H1 (cell line): ENCODE data around the gene GPT2. TPM values are rescaled to one million over a fixed set of nuclear protein-coding genes. Genes with fewer than 3 reads are reported as not detected.

ENCODE experiments used
- CTCF ChIA-PET: fragments of 300-600 bp; sonication (Branson Sonifier 250); formaldehyde crosslinking; loops from one replicate; lab custom pipeline; 2021; ENCODE audit not compliant: partially characterized antibody; lab: Charles Lee
- POLR2A ChIA-PET: fragments of 300-600 bp; sonication (Branson Sonifier 250); formaldehyde crosslinking; loops from one replicate; lab custom pipeline; 2021; ENCODE audit warnings: inconsistent platforms; ENCODE audit not compliant: partially characterized antibody; lab: Charles Lee
- DNase-seq, 2 experiments: peaks; one replicate each; pipeline versions ENCODE4 v3.0.0 to v3.0.0-alpha.2; 2010 to 2022; ENCODE audit warnings: low spot score in 2 of 2, low read depth in 1 of 2, mixed read lengths in 1 of 2
- FAIRE-seq: peaks from 2 replicates; lab custom pipeline; 2011; peaks lifted over from hg19 to GRCh38; lab: Jason Lieb, UNC
- H2AFZ ChIP-seq: 2 replicates; pipeline ENCODE4 v1.8.1; 2012; ENCODE audit warnings: low read length, inconsistent platforms
- H2AK5ac ChIP-seq: 2 replicates; pipeline ENCODE4 v1.6.1; 2013; ENCODE audit warnings: low read depth, low read length
- H2BK120ac ChIP-seq: replicated peaks from 2 replicates; pipeline ENCODE3; 2013; ENCODE audit warnings: low read depth, low read length, inconsistent platforms
- H2BK12ac ChIP-seq: 2 replicates; pipeline ENCODE4 v1.6.1; 2013; ENCODE audit warnings: low read depth, low read length
- H2BK15ac ChIP-seq: 2 replicates; pipeline ENCODE4 v1.6.1; 2013; ENCODE audit warnings: low read length
- H2BK20ac ChIP-seq: 2 replicates; pipeline ENCODE4 v1.6.1; 2013; ENCODE audit warnings: low read length
- H2BK5ac ChIP-seq: 2 replicates; pipeline ENCODE4 v1.6.1; 2013; ENCODE audit warnings: low read depth, low read length
- H3K14ac ChIP-seq: 2 replicates; pipeline ENCODE4 v1.6.1; 2013; ENCODE audit warnings: inconsistent platforms; ENCODE audit not compliant: insufficient read length
- H3K18ac ChIP-seq: 2 replicates; pipeline ENCODE4 v1.6.1; 2013; ENCODE audit warnings: low read length; ENCODE audit errors: extremely low read depth
- H3K23ac ChIP-seq: 2 replicates; pipeline ENCODE4 v1.6.1; 2013; ENCODE audit warnings: inconsistent platforms; ENCODE audit not compliant: insufficient read length
- H3K23me2 ChIP-seq: 2 replicates; pipeline ENCODE4 v1.6.1; 2013; ENCODE audit warnings: low read depth, low read length
- H3K27ac ChIP-seq: 2 replicates; pipeline ENCODE4 v1.6.1; 2011; ENCODE audit warnings: low read depth, low read length, inconsistent platforms
- H3K27me3 ChIP-seq, 4 experiments: replicated peaks in 1 of 4; 1 replicate in 1 of 4; 2 replicates in 3 of 4; pipeline versions ENCODE4 v1.6.1 to v1.8.1; 2011 to 2013; ENCODE audit warnings: low read length in 3 of 4, mild to moderate bottlenecking in 3 of 4, inconsistent platforms in 2 of 4, mixed read lengths in 2 of 4, moderate library complexity in 1 of 4; ENCODE audit not compliant: control insufficient read depth in 3 of 4, insufficient read depth in 3 of 4; ENCODE audit errors: extremely low read depth in 1 of 4
- H3K36me3 ChIP-seq, 4 experiments: 2 replicates each; pipeline versions ENCODE4 v1.6.1 to v1.8.1; 2011 to 2013; ENCODE audit warnings: mild to moderate bottlenecking in 4 of 4, low read length in 3 of 4, moderate library complexity in 2 of 4, control low read depth in 1 of 4, inconsistent platforms in 1 of 4; ENCODE audit not compliant: insufficient read depth in 4 of 4, control insufficient read depth in 2 of 4
- H3K4ac ChIP-seq: replicated peaks from 2 replicates; pipeline ENCODE3; 2013; ENCODE audit warnings: low read length, low read depth, mixed read lengths, inconsistent platforms; ENCODE audit not compliant: insufficient read length
- H3K4me1 ChIP-seq, 4 experiments: replicated peaks in 1 of 4; 1 replicate in 1 of 4; 2 replicates in 3 of 4; pipeline versions ENCODE4 v1.6.1 to v1.8.1; 2011 to 2013; ENCODE audit warnings: low read length in 3 of 4, inconsistent platforms in 2 of 4, mixed read lengths in 1 of 4; ENCODE audit not compliant: insufficient read depth in 4 of 4, control insufficient read depth in 3 of 4
- H3K4me2 ChIP-seq, 2 experiments: 2 replicates each; pipeline versions ENCODE4 v1.6.1 to v1.8.1; 2011 to 2013; ENCODE audit warnings: low read depth in 2 of 2, low read length in 2 of 2, control low read depth in 1 of 2, inconsistent platforms in 1 of 2, mild to moderate bottlenecking in 1 of 2; ENCODE audit not compliant: insufficient read depth in 1 of 2
- H3K4me3 ChIP-seq, 4 experiments: fragments of 200-600, 300-600 bp in 1 of 4; sonication (generic), shearing (Covaris generic), sonication (Bioruptor Twin) in 1 of 4; 2 replicates each; pipeline versions ENCODE4 v1.5.1 to v1.8.1; 2011 to 2016; ENCODE audit warnings: low read length in 4 of 4, low read depth in 3 of 4, control low read depth in 2 of 4, inconsistent platforms in 2 of 4, mild to moderate bottlenecking in 2 of 4, mixed read lengths in 1 of 4, moderate library complexity in 1 of 4; ENCODE audit not compliant: insufficient read depth in 2 of 4; ENCODE audit errors: extremely low read depth in 1 of 4
- H3K56ac ChIP-seq: replicated peaks from 2 replicates; pipeline ENCODE3; 2013; ENCODE audit warnings: low read depth, mild to moderate bottlenecking, mixed read lengths, low read length, inconsistent platforms; ENCODE audit not compliant: insufficient read length
- H3K79me1 ChIP-seq: 2 replicates; pipeline ENCODE4 v1.6.1; 2013; ENCODE audit warnings: low read depth, low read length, control low read depth
- H3K79me2 ChIP-seq, 2 experiments: 2 replicates each; pipeline versions ENCODE4 v1.6.1 to v1.8.1; 2012 to 2013; ENCODE audit warnings: low read length in 2 of 2, mild to moderate bottlenecking in 2 of 2, inconsistent platforms in 1 of 2; ENCODE audit not compliant: insufficient read depth in 2 of 2, control insufficient read depth in 1 of 2
- H3K9ac ChIP-seq, 4 experiments: replicated peaks in 1 of 4; 1 replicate in 1 of 4; 2 replicates in 3 of 4; pipeline versions ENCODE4 v1.6.1 to v1.8.1; 2011 to 2013; ENCODE audit warnings: low read depth in 3 of 4, low read length in 3 of 4, control low read depth in 2 of 4, mild to moderate bottlenecking in 2 of 4, moderate library complexity in 2 of 4, inconsistent platforms in 1 of 4; ENCODE audit errors: extremely low read depth in 1 of 4
- H3K9me3 ChIP-seq, 2 experiments: 2 replicates each; pipeline versions ENCODE4 v1.6.1 to v1.8.1; 2012 to 2013; ENCODE audit warnings: mild to moderate bottlenecking in 2 of 2, moderate library complexity in 2 of 2, control low read depth in 1 of 2, inconsistent platforms in 1 of 2, low read depth in 1 of 2, low read length in 1 of 2, mixed read lengths in 1 of 2; ENCODE audit not compliant: insufficient read depth in 2 of 2
- H4K20me1 ChIP-seq, 2 experiments: replicated peaks in 1 of 2; 2 replicates each; pipeline versions ENCODE3 to v1.8.1; 2011 to 2013; ENCODE audit warnings: inconsistent platforms in 2 of 2, low read length in 2 of 2, mild to moderate bottlenecking in 1 of 2; ENCODE audit not compliant: insufficient read depth in 2 of 2, control insufficient read depth in 1 of 2
- H4K5ac ChIP-seq: 2 replicates; pipeline ENCODE4 v1.6.1; 2013; ENCODE audit warnings: low read length, low read depth, mixed read lengths, inconsistent platforms; ENCODE audit not compliant: insufficient read length
- H4K8ac ChIP-seq: 2 replicates; pipeline ENCODE4 v1.8.0; 2013; ENCODE audit warnings: mild to moderate bottlenecking, moderate library complexity, low read length, inconsistent platforms; ENCODE audit not compliant: insufficient read depth; ENCODE audit errors: extremely low read depth
- H4K91ac ChIP-seq: replicated peaks from 2 replicates; pipeline ENCODE3; 2013; ENCODE audit warnings: low read length, mixed read lengths, inconsistent platforms; ENCODE audit not compliant: insufficient read length
- SP4 ChIP-seq: IDR thresholded peaks from 2 replicates; pipeline ENCODE4 v1.6.1; 2012; ENCODE audit warnings: low read length, inconsistent platforms
- TAF1 ChIP-seq: IDR thresholded peaks from 2 replicates; pipeline ENCODE4 v1.6.1; 2011; ENCODE audit warnings: mild to moderate bottlenecking, low read depth, low read length
- WGBS, 2 experiments: shearing (Covaris generic) in 1 of 2; methylation state at CpG; one replicate each; pipeline versions ENCODE4 v1.1.6 to v1.1.7; 2013 to 2015; ENCODE audit warnings: low lambda C conversion rate in 2 of 2, mixed read lengths in 2 of 2, inconsistent platforms in 1 of 2, low coverage in 1 of 2, missing lambda C conversion rate in 1 of 2; ENCODE audit not compliant: insufficient replicate concordance in 2 of 2, insufficient coverage in 1 of 2, insufficient read length in 1 of 2; ENCODE audit errors: extremely low coverage in 1 of 2, missing lambda C conversion rate in 1 of 2; 5-methylcytosine and 5-hydroxymethylcytosine counted together
- polyA plus RNA-seq, 7 experiments: library from polyadenylated mRNA; depleted of rRNA in 3 of 7; stranded (reverse) in 5 of 7; unstranded in 2 of 7; fragments of >200 nt in 5 of 7; fragments of 200-250 nt in 2 of 7; gene quantifications; 1 replicate in 5 of 7; 2 replicates in 1 of 7; 4 replicates in 1 of 7; pipeline versions ENCODE4 v1.2.1 to v1.2.3, GENCODE V29; 2011 to 2013; ENCODE audit warnings: missing spikeins in 2 of 7, mixed read lengths in 2 of 7
- total RNA-seq: library from RNA; stranded (reverse); fragmentation: NEBNext Ultra II Directional; extraction: Animal tissue kit (Norgen Biotek cat#: 25700); gene quantifications from 2 replicates; pipeline ENCODE4 v1.2.1, GENCODE V29; 2021

GPT2 gene
- total and polyA plus RNA-seq, 2 of the 8 experiments (the other 6 are each of a cell fraction or from before 2014, with no cell fraction given), result 71.6 to 94.1 TPM

DNA sequence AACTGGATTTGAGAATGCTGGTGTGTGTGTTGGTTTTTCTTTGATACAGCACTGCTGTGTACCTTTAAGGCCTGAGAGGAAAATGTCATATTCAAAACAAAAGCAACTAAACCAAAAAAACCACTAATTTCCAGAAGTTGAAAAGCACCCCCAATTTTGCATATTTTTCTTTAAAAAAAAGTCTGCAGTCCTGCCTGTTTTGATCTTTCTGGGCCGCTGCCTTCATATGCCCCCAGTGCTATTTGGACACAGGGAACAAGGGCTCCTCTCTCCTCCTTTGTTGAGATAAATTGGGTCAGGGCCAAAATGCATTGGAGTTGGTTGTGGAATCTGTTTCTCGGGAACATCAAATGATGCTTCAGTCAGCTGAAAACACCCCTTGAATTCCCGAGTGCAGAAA lies 26.9 kb downstream of the GPT2 start:
- Histone ChIP-seq H3K56ac (no peak overlapping the region), H3K23me2 (peaks cover 8% of the 10 kb centered on the region; the same call in 1 of the 2 replicates), H4K91ac (no peak overlapping the region), H3K9me3 (no peaks in the 10 kb centered on the region; a peak in 1 of 4 replicates), H3K4me2 (no peak overlapping the region), H3K4ac (no peak overlapping the region), H3K4me1 (no peaks in the 10 kb centered on the region), H3K27me3 (no peaks in the 10 kb centered on the region), H2BK15ac (no peak overlapping the region), H2AK5ac (no peak overlapping the region), H3K27ac (no peak overlapping the region), H2AFZ (no peak overlapping the region), H2BK20ac (no peak overlapping the region), H3K9ac (no peak overlapping the region), H3K79me2 (0 out of 4 replicates have a peak, but pooled peaks cover 0 to 2% of the 10 kb centered on the region in 2 experiments), H2BK12ac (no peak overlapping the region), H2BK5ac (no peak overlapping the region), H4K5ac (no peak overlapping the region), H3K36me3 (peaks cover 24 to 81% (median 67%) of the 10 kb centered on the region in 4 experiments), H3K23ac (no peak overlapping the region), H3K79me1 (peaks cover 4% of the 10 kb centered on the region), H3K14ac (no peak overlapping the region), H2BK120ac (no peak overlapping the region), H3K18ac (no peak overlapping the region), H3K4me3 (no peak overlapping the region), H4K8ac (no peak overlapping the region), H4K20me1 (peaks cover 12 to 18% of the 10 kb centered on the region in 2 experiments)
- FAIRE-seq, result no peak
- POLR2A ChIA-PET, result interaction anchor here (10.9 to 22.7 kb wide), 3 partner anchors 12 to 26 kb away, joined by 153 to 580 read pairs (median 321); partner anchors contain the start of gene GPT2
- no peak for TF ChIP-seq TAF1
- no peak for TF ChIP-seq SP4
- DNase-seq, result no peak
- CTCF ChIA-PET, result interaction anchor here (1.4 to 10.1 kb wide), 6 partner anchors 10 to 58 kb away, joined by 4 to 124 read pairs (median 8); no protein-coding TSS in a partner anchor
- WGBS, 2 experiments, result 92% methylated on average over 3 of the region's 3 CpGs; no CpG with 5 or more reads in 1 of the 2 experiments
